Anterior cingulate cortex (tissue), 58 donors: ENCODE data around the gene CD58.

Source experiments
- DNase-seq, 58 donors: peaks; one replicate each; lab custom pipeline; 2025; lab: John Stamatoyannopoulos, UW

CD58 gene

DNA sequence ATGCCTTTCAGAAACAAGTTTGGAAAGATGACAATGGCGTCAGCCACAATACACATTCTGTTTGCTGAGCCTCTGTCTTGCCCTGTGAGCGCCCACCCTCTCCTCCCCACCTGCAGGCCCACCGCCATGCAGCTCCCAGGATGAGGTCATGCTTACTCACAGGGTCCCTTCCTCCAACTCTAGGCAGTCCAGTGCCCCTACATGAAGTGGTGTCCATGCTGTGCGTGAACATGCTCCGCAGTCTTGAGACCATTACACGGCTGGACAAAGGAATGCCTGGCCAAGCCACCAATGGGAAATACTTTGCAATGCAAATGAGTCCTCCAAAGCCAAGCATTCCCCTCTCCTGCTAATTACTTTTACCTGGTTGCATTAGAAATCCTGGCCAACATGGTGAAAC, 92.2 kb downstream of the CD58 start:
- DNase-seq = no peak

DNA sequence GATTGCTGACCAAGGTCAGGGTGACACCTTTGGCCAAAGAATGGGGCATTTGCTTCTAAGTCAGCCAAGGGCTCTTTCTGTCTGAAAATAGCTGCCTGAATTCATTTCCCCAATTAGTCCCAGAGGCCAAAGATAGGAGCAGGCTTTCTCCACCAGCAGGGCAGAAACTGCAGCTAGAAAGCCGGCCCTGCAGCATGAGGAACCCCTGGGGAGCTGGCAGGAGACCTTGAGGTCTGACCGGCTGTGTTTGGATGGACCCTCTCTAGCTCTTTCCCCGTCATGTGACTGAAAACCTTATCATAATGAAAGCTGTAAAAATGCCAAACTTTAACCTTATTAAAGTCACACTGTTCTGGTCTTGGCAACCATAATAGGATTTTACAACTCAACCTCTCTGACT, 93.4 kb downstream of the CD58 start:
- no peak for DNase-seq

DNA sequence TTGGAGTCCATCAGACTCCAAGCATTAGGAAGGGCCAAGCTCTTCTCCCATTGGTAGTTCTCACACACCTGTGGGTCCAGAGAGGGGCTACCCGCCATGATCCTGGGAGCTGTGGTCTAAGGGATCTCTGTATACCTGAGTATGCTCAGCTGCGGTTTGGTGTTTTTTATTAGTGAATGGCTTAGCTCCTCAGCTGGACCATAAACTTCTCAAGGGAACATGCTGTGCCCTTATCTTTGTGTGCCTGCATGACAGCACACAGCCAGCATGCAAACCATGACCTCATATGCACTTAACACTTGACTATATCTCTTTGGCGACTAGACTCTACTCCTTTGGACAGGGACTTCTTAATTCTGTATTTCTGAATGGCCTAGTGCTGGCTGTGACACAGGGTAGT, 94.5 kb downstream of the CD58 start:
- no peak for DNase-seq

DNA sequence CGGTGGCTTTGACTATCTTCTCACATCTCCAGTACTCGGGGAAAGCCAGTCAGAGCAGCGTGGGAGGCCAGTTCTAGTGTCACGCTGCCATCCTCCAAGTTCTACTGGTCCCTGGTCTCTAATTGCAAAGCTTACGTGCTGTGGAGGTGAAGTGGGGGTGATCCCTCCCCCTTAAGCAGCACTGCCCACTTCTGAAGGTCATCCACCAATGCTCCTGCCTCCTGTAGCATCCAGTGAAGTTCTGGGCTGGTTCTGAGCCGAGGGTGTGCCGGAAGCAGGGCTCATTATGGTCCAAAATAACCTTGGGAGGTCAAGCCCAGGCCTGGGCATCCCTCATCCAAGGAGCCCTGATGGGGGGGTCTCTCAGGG, 95.0 kb downstream of the CD58 start:
- no peak for DNase-seq

DNA sequence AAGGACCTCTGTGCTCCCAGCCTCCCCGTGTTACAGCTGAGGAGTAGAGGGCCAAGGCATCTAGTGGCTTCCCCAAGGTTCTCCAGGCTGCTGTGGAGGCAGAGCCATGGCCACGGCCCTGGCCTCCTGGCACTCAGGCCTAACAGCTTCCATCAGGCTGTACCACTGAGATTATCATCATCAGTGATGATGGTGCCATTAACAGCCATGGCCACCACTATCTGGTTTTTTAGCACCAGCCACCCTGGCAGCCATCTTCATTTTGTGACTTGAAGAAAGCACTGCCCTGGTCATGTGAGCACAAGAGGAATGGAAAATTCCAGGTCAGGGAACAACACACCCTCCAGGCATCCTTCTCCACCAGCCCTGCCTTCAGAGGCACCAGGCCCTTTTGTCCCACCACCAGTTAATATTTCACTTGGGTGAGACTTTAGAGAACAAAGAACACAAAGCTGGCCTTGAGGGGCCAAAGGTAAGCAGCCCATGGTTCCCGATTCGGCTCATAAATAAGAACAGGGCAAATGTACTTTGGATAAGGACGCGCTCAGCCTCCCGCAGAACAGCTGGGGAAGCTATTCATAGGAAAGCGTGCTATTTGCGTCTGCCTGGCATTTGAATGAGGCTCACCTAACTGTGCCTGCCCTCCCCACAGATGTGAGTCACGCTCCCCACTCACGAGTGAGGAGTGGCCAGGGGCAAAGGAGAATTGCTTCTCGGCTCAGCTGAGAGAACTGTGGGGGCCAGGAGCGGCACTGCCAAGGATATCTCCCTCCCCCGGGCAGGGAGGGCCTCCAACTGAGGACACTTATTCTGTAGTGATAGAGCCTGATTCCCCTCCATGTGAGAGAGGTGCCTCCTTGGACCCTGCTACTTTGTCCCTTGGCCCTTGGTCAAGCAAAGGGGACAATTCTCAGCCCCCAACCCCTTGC, 95.6 kb downstream of the CD58 start:
- peak in 13 of 58 donors; percentile 12 to 57 (median 33) for DNase-seq

DNA sequence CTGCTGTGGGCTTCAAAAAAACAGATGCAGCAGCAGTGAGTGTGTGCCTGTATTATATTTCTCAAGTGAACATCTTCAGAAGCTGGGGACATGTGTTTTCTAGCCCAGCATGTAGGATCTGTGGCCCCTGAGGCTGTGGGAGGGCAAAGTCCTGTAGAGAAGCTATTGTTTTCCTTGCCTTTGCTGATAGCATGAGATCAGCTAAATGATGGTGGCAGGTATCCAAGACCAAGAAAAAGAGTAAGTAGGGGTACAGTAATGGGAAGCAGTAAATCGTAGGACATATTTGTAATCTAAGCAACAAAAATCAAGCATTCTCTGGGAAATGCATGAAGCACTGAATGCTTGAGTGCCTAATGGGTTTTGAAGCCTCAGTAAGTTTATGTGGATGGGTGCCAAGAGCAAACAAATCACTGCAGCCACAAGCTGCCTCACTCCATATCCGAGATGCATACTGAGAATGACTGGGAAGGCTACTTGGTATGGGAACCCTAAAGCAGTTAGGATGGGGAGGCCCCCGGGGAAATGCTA, 98.3 kb downstream of the CD58 start:
- peak in 1 of 58 donors; percentile 19 for DNase-seq

DNA sequence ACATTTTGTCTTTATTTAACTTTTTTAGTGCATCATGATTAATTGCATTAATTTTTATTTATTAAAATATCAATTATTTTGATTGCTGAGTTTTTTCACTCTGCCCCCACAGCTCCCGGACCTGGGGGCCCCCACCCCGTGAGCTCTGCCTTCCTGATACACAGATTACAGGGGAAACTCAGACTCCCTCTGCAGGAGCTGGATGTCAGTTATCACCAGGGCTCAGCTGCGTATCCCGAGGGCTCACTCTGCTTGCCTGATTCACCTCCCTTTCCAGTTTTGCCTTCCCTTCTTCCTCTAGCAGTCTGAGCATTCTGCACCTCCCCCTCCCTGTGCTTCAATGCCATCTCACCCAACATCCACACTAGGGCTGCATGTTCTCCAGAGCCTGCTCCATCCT, 99.6 kb downstream of the CD58 start:
- DNase-seq = no peak

DNA sequence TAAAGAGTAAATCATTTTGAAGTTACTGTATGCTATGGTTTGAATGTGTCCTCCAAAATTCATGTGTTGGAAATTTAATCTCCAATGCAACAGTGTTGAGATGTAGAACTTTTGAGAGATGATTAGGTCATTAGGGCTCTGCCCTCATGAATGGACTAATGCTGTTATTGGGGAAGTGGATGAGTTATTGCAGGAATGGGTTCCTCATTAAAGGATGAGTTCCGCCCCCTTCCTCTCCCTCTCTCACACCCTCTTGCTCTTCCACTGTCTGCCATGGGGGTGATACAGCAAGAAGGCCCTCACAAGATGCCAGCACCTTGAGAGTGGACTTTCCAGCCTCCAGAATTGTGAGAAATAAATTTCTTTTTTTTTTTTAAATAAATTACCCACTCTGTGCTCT, 100.2 kb downstream of the CD58 start:
- DNase-seq = no peak

DNA sequence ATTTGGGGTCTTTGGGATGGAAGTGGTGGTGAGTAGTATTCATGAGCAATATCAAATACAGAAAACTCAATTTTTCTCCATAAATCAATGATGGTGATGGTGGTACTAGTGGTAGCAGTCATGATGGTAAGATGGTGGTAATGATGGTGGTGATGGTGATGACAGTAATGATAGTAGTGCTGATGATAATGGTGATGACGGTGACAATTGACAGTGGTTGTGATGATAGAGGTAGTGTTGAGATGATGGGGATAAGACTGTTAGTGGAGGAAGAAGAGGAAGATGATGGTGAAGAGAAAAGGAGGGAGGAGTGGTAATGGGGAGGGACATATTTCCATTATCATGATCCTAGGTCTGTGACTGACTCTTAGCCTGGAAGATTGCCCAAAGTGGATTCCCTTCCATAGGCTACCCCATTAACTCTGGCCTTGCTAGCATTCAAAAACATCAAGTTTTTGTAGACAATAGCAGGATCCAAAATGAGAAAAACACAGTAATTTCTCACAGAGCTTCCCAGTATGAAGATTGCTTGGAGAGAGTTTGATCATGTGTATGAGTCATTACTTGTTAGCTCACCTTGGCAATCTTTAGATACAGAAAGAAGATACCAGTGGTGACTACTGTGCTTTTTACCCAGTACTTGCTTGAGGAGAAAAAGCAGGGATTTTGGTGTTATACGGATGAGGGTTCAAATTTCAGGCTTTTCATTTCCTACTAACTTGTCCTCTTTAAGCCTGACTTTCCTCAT, 103.8 kb downstream of the CD58 start:
- no peak for DNase-seq

DNA sequence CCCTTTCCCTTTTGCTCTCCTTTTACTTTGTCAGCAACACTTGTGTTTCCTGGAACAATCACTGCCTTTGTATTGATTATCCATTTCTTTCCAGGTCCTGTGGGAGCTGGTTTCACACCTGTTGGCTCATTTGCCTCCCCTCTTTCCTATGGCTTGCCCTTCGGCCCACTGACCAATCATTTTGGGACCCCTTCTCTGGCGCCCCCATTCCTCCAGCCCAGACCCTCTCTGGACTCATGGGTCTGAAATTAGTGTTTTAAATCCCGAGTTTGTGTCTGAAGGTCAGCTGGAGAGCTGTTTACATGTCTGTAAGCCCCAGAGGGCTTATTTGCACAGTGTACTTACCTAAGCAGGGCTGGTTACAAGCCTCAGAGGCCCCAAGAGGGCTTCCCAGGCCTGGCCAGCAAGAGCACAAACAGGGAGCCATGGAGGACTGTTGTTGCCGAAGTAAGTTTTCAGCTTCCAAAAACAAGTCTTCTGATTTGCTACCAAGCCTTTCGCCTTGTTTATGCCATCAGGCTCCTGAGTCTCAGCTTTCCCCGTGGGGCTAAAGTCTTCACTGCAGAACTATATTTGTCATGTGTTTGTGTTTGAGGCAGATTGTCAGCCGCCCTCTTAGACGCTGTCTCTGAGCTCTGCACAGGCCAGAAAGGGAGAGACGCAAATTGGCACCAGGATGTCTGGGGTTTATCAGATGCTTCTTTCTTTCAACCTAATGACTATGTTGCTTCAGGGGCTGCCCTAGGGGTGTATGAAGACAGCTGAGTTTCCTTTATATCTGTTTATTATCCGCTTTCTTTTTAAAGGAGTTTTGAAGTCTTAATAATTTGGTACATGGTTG, 104.8 kb downstream of the CD58 start:
- DNase-seq = peak in 1 of 58 donors; percentile 15

DNA sequence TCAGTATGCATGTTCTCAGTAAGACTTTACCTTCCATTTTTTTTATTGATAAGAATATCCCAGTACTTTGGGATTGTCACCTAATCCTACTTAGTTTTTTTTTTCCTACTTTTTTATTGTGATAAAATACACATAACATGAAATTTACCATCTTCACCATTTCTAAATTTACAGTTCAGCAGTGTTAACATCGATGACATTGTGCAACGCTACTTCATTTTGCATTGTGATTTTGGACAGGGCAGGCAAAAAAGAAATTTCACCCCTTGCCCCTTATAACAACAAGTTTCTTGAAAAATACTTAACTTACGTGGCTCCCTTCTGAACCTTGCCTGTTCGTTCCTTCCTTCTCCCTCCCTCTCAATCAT, 105.4 kb downstream of the CD58 start:
- no peak for DNase-seq
